ENCODE data around the gene BUB1B.
"Not testable (repeated sequence)": the region's sequence is repeated elsewhere in the genome, so short reads cannot be mapped to it uniquely, and the experiment has no call there.

BUB1B gene

DNA sequence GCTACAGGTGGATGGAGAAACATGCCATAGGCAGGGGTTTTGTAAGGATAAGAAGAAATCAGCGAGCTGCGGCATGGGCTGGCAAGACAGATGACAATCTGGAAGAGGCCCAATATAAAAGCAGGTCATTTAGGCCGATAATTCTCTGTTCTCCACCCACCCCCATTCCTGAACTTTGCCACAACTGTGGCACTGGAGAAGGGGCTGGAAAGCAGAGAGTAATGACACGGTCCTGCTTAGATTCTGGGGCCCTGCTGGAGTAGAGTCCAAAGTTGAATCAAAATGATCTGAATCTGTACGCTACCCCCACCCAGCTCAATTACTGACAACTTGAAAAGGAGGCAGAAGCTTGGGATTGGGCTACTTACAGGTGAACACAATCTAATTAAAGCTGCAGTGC lies 18.4 kb upstream of the BUB1B start:
- TF ChIP-seq, protein P1, sequence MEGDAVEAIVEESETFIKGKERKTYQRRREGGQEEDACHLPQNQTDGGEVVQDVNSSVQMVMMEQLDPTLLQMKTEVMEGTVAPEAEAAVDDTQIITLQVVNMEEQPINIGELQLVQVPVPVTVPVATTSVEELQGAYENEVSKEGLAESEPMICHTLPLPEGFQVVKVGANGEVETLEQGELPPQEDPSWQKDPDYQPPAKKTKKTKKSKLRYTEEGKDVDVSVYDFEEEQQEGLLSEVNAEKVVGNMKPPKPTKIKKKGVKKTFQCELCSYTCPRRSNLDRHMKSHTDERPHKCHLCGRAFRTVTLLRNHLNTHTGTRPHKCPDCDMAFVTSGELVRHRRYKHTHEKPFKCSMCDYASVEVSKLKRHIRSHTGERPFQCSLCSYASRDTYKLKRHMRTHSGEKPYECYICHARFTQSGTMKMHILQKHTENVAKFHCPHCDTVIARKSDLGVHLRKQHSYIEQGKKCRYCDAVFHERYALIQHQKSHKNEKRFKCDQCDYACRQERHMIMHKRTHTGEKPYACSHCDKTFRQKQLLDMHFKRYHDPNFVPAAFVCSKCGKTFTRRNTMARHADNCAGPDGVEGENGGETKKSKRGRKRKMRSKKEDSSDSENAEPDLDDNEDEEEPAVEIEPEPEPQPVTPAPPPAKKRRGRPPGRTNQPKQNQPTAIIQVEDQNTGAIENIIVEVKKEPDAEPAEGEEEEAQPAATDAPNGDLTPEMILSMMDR (IDR thresholded peaks at IDR 0.05): no peak
- DNase-seq (ENCODE audit: low spot score): no peak
- no peak overlapping the region for H3K4me3 ChIP-seq
- H3K27ac ChIP-seq: no peak overlapping the region

DNA sequence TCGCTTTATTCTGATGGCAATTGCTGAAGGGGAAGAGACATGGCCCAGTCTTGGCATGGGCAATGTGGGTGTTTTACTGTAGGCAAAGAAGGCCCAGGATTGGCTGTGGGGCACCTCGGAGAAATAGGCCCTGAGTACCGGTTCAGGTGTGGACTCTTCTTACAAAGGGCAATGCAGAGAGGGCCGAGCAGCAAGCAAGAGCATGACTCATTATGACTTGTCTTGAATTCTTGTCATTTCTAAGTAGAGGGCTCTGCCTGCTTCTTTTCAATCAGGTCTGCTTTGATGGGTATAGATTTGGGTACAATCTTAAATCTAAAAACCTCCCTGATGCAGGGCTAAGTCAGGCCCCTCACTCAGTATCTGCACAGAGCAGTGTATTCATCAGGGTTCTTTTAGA lies 14.8 kb upstream of the BUB1B start:
- DNase-seq (ENCODE audit: low spot score): no peak
- Histone ChIP-seq H3K4me3 (no peak overlapping the region), H3K27ac (no peak overlapping the region)
- TF ChIP-seq, protein P1 (IDR thresholded peaks at IDR 0.05): no peak

DNA sequence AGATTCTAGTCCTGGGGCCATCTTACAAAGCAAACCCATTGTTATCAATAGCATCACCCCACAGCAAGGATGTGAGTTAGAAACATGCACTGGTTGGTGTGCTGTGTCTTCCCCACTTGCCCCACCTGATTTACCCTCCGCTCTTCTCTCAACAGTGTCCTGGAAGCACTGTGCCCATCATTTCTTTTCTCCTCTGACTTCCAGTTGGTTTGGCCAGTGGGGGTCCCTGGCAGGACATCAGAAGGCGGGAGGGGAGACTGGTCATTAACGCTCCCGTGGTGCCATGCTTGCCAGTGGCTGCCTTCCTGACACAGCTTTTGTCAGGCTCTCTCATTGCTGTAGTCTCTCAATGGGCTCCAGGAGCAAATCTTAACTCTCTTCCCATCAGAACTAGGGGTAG lies 11.5 kb upstream of the BUB1B start:
- Histone ChIP-seq H3K27ac (no peak overlapping the region), H3K4me3 (no peak overlapping the region)
- TF ChIP-seq, protein P1 (IDR thresholded peaks at IDR 0.05): no peak
- no peak for DNase-seq (ENCODE audit: low spot score)

DNA sequence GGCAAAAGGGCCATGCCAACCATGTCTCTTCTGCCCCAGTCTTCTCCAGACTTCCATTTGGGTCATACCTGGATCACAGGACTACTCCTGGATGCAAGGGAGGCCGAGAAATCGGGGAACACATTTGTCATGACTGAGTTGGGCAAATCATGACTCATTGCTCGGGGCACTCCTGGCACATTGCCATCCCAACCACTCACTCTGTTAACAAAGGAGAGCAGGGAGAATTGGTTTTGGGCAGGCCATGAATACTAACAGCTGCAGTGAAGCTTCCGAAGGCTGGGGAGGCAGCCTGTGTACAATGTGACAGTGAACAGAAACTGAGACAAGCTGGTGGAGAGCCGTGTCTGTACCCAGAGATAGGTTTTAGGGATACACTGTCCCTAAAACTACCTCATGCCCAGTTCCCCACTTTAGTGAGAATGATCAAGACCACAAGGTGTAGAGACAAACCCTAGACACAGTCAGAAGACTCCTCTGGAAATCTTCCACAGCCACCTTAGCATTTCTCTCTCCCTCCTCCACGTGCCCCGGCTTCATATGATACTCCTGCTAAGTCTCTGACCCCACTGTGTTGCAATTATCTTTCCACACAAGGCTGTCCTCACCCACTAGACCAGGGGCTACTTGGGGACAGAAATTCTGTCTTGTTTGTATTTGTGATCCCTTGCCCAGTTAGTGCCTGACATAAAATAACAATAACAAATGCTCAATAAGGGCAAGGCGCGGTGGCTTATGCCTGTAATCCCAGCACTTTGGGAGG lies 10.5 kb upstream of the BUB1B start:
- TF ChIP-seq, protein P1 (IDR thresholded peaks at IDR 0.05): no peak
- no peak for DNase-seq (ENCODE audit: low spot score)
- Histone ChIP-seq H3K27ac (no peak overlapping the region), H3K4me3 (no peak overlapping the region)

DNA sequence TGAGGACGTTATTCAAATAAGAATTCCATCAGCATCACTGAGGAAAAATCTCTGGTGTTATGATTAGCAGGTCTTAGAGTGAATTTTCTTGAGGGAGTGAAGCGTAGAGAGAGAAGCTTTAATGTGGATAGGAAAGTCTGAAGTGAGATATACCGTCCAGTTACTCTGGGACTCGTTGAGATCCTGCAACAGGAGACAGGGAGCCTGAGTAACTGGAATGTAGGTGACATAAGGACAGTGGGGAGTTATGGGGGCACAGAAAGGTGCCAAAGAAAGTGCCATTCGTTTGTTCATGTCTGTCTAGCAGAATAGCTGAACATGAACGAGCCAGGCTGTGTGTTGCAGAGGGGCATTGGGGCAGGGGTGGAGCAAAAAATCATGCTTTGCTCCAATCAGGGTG lies 9.4 kb upstream of the BUB1B start:
- H3K4me3 ChIP-seq: no peak overlapping the region
- TF ChIP-seq, protein P1 (IDR thresholded peaks at IDR 0.05): no peak
- DNase-seq (ENCODE audit: low spot score): no peak
- no peak overlapping the region for H3K27ac ChIP-seq

DNA sequence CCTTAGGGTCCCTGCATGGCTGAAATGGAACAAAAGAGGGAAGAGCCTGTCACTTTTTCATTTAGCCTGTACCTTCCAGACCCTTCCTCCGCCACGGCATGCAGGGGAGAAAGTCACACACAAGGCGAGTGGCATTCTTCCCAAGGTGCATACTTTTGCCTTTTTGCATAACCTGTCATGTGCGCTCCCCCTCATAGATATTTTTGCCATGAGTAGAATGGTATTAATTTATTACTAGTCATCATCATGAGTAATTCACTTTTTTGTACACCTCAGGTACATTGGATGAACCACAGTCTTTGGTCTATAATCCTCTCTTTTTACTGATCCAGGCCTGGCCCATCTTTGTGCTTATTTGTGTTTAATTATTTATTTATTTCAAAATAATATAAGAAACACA lies 8.9 kb upstream of the BUB1B start:
- no peak for DNase-seq (ENCODE audit: low spot score)
- H3K4me3 ChIP-seq: no peak overlapping the region
- TF ChIP-seq, protein P1 (IDR thresholded peaks at IDR 0.05): no peak
- H3K27ac ChIP-seq: no peak overlapping the region

DNA sequence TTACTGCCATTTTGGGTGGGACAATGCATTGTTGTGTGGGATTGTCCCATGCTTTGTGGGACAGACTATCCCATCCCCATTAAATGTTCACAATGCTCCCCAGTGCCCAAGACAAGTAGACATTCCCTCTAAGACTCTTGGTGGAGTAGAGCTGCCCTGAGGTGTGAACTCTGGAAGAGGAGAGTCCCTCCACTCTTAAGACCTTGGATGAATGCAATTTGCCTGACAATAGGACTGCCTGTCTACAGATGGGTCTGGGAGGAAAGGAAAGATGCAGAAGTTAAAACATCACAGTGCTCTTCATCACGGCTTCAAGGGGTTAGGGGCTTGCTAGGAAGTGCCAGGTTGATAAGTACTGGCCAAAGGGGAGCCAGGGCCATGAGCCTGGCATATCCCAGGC lies 6.0 kb upstream of the BUB1B start:
- H3K27ac ChIP-seq; DNase-seq (ENCODE audit: low spot score); H3K4me3 ChIP-seq: not testable (repeated sequence)
